ENCODE data around the gene DHPS. TPM values are rescaled to one million over a fixed set of nuclear protein-coding genes. Genes with fewer than 3 reads are reported as not detected.

Gene DHPS
- total RNA-seq, 1 experiment from 2014 or later = 93.6 TPM

DNA sequence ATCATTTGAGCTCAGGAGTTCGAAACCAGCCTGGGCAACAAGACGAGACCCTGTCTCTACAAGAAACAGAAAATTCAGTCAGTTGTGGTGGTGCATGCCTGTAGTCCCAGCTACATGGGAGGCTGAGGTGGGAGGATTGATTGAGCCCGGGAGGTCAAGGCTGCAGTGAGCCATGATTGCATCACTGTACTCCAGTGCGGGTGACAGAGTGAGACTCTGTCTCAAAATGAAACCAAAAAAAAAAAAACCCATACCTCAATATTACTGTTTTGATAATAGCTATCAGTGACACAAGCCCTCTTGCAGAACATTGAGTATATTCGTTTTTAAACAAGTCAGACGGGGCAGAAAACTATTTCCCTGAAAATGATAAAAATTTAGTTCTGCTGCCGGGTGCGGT, 54.7 kb downstream of the DHPS start:
- in situ Hi-C loops (cut with HindIII; ENCODE audit: low pct_unique_long_range_greater_than_20kb, low sequenced_read_pairs) = no loop called here
- DNase-seq (ENCODE audit: low read depth) = no peak

Other genes with a start within 250 kb of the DHPS start
- gene ZNF443, start 240.9 kb downstream of the DHPS start, total RNA-seq (2014; rRNA removed; shearing (Covaris generic); ENCODE audit: low replicate concordance) = 8.7 and 17.2 TPM in 2 replicates
- 1.1 and 5.2 TPM in 2 replicates for gene ZNF709, start 197.1 kb downstream of the DHPS start, total RNA-seq (2014; rRNA removed; shearing (Covaris generic); ENCODE audit: low replicate concordance)
- 1.9 and 12.8 TPM in 2 replicates for gene ZNF564, start 130.4 kb downstream of the DHPS start, total RNA-seq (2014; rRNA removed; shearing (Covaris generic); ENCODE audit: low replicate concordance)
- gene ZNF490, start 71.1 kb downstream of the DHPS start, total RNA-seq (2014; rRNA removed; shearing (Covaris generic); ENCODE audit: low replicate concordance) = 6.7 and 9.1 TPM in 2 replicates
- 5.5 and 9.8 TPM in 2 replicates for gene ZNF791, start 71.0 kb downstream of the DHPS start, total RNA-seq (2014; rRNA removed; shearing (Covaris generic); ENCODE audit: low replicate concordance)
- gene MAN2B1, start 15.1 kb downstream of the DHPS start, total RNA-seq (2014; rRNA removed; shearing (Covaris generic); ENCODE audit: low replicate concordance) = 72.5 and 82.9 TPM in 2 replicates
- gene WDR83, start 15.1 kb downstream of the DHPS start, total RNA-seq (2014; rRNA removed; shearing (Covaris generic); ENCODE audit: low replicate concordance) = 20.6 and 22.6 TPM in 2 replicates
- not detected in 2 replicates for gene GNG14, start 6.1 kb upstream of the DHPS start, total RNA-seq (2014; rRNA removed; shearing (Covaris generic); ENCODE audit: low replicate concordance)
- gene FBXW9, start 14.8 kb upstream of the DHPS start, total RNA-seq (2014; rRNA removed; shearing (Covaris generic); ENCODE audit: low replicate concordance) = 43.4 and 44.8 TPM in 2 replicates
- gene TNPO2, start 42.1 kb upstream of the DHPS start, total RNA-seq (2014; rRNA removed; shearing (Covaris generic); ENCODE audit: low replicate concordance) = 35.2 and 39.7 TPM in 2 replicates
- 607 and 626 TPM in 2 replicates for gene TRIR, start 52.8 kb upstream of the DHPS start, total RNA-seq (2014; rRNA removed; shearing (Covaris generic); ENCODE audit: low replicate concordance)
- gene GET3, start 55.6 kb upstream of the DHPS start, total RNA-seq (2014; rRNA removed; shearing (Covaris generic); ENCODE audit: low replicate concordance) = 210 and 211 TPM in 2 replicates
- not detected in 2 replicates for gene BEST2, start 69.9 kb upstream of the DHPS start, total RNA-seq (2014; rRNA removed; shearing (Covaris generic); ENCODE audit: low replicate concordance)
- 17.8 and 18.1 TPM in 2 replicates for gene HOOK2, start 93.7 kb upstream of the DHPS start, total RNA-seq (2014; rRNA removed; shearing (Covaris generic); ENCODE audit: low replicate concordance)
- 63.3 and 74.5 TPM in 2 replicates for gene JUNB, start 109.6 kb upstream of the DHPS start, total RNA-seq (2014; rRNA removed; shearing (Covaris generic); ENCODE audit: low replicate concordance)
- gene PRDX2, start 119.9 kb upstream of the DHPS start, total RNA-seq (2014; rRNA removed; shearing (Covaris generic); ENCODE audit: low replicate concordance) = not detected in 2 replicates
- not detected in 2 replicates for gene THSD8, start 120.2 kb upstream of the DHPS start, total RNA-seq (2014; rRNA removed; shearing (Covaris generic); ENCODE audit: low replicate concordance)
- gene RNASEH2A, start 124.7 kb upstream of the DHPS start, total RNA-seq (2014; rRNA removed; shearing (Covaris generic); ENCODE audit: low replicate concordance) = 94.5 and 126 TPM in 2 replicates
- gene RTBDN, start 152.7 kb upstream of the DHPS start, total RNA-seq (2014; rRNA removed; shearing (Covaris generic); ENCODE audit: low replicate concordance) = not detected in 2 replicates
- gene MAST1, start 156.6 kb upstream of the DHPS start, total RNA-seq (2014; rRNA removed; shearing (Covaris generic); ENCODE audit: low replicate concordance) = 1.8 and 20.8 TPM in 2 replicates
- 68.6 and 83.9 TPM in 2 replicates for gene DNASE2, start 199.6 kb upstream of the DHPS start, total RNA-seq (2014; rRNA removed; shearing (Covaris generic); ENCODE audit: low replicate concordance)
- gene KLF1, start 205.3 kb upstream of the DHPS start, total RNA-seq (2014; rRNA removed; shearing (Covaris generic); ENCODE audit: low replicate concordance) = 3.5 TPM in 1 of 2 replicates, not detected in the other
- 38.0 and 66.1 TPM in 2 replicates for gene GCDH, start 209.3 kb upstream of the DHPS start, total RNA-seq (2014; rRNA removed; shearing (Covaris generic); ENCODE audit: low replicate concordance)
- gene SYCE2, start 237.4 kb upstream of the DHPS start, total RNA-seq (2014; rRNA removed; shearing (Covaris generic); ENCODE audit: low replicate concordance) = 4.0 TPM in 2 replicates